Measurements from ENCODE around the gene ARMH4. TPM values are rescaled to one million over a fixed set of nuclear protein-coding genes. Genes with fewer than 3 reads are reported as not detected.

The ARMH4 gene
- total RNA-seq, 1 experiment from 2014 or later, result 42.6 TPM

DNA sequence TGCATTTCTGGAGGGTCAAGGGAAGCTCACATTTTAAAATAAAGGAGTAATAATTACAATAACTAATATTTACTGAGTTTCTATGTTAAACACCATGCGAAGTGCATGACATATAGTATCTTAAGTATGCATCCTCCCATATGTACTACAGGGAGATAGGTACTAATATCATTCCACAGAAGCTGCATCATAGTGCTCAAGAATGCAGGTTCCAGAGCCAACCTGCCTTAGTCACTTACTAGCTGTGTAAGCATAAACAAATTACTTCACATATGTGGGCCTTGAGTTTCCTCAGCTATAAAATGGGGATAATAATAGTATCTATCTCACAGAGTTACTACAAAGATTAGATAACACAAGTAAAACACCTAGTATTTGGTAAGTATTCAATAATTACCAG, 18.3 kb downstream of the ARMH4 start:
- Histone ChIP-seq H3K9me3 (ENCODE audit: control insufficient read depth, low read depth, low read length) (no peaks in the 10 kb centered on the region), H3K14ac (ENCODE audit: insufficient read depth, low read length) (no peak overlapping the region), H3K27me3 (ENCODE audit: insufficient read depth, low read length) (no peaks in the 10 kb centered on the region), H3K4me2 (ENCODE audit: insufficient read depth, insufficient read length, low read length) (no peak overlapping the region), H3K9ac (ENCODE audit: extremely low read depth, insufficient read length, low read length) (no peak overlapping the region), H3K23me2 (ENCODE audit: insufficient read length, low read depth, low read length, poor library complexity, severe bottlenecking) (no peaks in the 10 kb centered on the region), H3K79me2 (ENCODE audit: insufficient read depth, low read length) (no peaks in the 10 kb centered on the region), H2BK20ac (ENCODE audit: low read depth, low read length, poor library complexity, severe bottlenecking) (no peak overlapping the region), H2BK15ac (ENCODE audit: low read depth, low read length) (no peak overlapping the region), H4K5ac (ENCODE audit: insufficient read length, low read depth, low read length) (no peak overlapping the region), H3K56ac (ENCODE audit: insufficient read length, low read depth, low read length) (no peak overlapping the region), H4K8ac (replicated peaks; ENCODE audit: insufficient read length, low read depth, low read length) (no peak overlapping the region), H2AFZ (ENCODE audit: low read length) (no peak overlapping the region), H3K27ac (ENCODE audit: insufficient read length, low read depth, low read length) (no peak overlapping the region), H2BK5ac (ENCODE audit: insufficient read length, low read length) (no peak overlapping the region), H2AK5ac (ENCODE audit: insufficient read length, low read length) (no peak overlapping the region), H2BK120ac (ENCODE audit: low read depth, low read length, poor library complexity, severe bottlenecking) (no peak overlapping the region), H4K91ac (ENCODE audit: insufficient read length, low read depth, low read length) (no peak overlapping the region), H3K79me1 (ENCODE audit: insufficient read depth, low read depth, low read length, poor library complexity, severe bottlenecking) (no peaks in the 10 kb centered on the region), H3K4ac (ENCODE audit: low read depth, low read length) (no peak overlapping the region), H4K20me1 (ENCODE audit: control insufficient read depth, insufficient read depth, insufficient read length) (no peaks in the 10 kb centered on the region), H3K18ac (ENCODE audit: insufficient read length, low read depth, low read length) (no peak overlapping the region), H3T11ph (ENCODE audit: low read length) (no peak overlapping the region), H3K4me1 (ENCODE audit: insufficient read depth, low read length) (no peaks in the 10 kb centered on the region), H3K23ac (ENCODE audit: insufficient read length, low read depth, low read length) (no peak overlapping the region), H2BK12ac (ENCODE audit: insufficient read length, low read depth, low read length) (no peak overlapping the region)
- Mint-ChIP-seq H3K9me3 (no peaks in the 10 kb centered on the region), H3K4me1 (peaks cover 9 to 10% of the 10 kb centered on the region in 2 experiments), H3K36me3 (ENCODE audit: insufficient read depth in 1 of 3, low read depth in 3 of 3) (peaks cover 0 to 27% (median 19%) of the 10 kb centered on the region in 3 experiments), H3K27me3 (ENCODE audit: low read depth) (no peaks in the 10 kb centered on the region), H3K27ac (no peak overlapping the region), H3K4me3 (no peak overlapping the region)
- DNase-seq, result no peak
- WGBS (ENCODE audit: extremely low coverage, insufficient read length, low lambda C conversion rate), result no CpG with 5 or more reads among the region's 1 CpG
- TF ChIP-seq CTCF (conservative IDR thresholded peaks at IDR 0.05), result no peak

Measured in H9 (cell line).